GM10847 (cell line): ENCODE results near the gene BIK.

Source experiments
- POLR2A ChIP-seq: IDR thresholded peaks from 2 replicates; pipeline ENCODE4 v1.6.1; 2011; ENCODE audit not compliant: insufficient read length; ENCODE audit errors: extremely low read depth

The BIK gene

DNA sequence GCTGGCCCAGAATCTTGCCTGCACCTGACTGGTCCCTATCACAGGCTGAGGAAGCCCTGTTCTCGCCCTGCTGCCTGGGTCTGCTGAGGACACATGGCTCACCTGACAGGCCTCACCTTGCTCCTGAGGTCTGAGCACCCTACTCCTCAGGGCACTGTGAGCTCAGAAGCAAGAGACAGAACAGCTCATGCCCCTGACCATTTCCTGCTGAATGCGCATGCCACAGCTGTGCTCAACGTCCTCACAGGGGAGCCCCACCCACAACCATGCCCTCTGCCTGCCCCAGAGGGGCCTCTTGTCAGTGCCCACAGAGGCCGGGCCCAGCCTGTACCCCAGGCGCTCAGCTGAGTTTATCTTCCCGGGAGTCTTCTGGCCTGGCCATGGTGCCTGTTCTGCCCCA, 38.0 kb downstream of the BIK start:
- TF ChIP-seq POLR2A, result no peak

DNA sequence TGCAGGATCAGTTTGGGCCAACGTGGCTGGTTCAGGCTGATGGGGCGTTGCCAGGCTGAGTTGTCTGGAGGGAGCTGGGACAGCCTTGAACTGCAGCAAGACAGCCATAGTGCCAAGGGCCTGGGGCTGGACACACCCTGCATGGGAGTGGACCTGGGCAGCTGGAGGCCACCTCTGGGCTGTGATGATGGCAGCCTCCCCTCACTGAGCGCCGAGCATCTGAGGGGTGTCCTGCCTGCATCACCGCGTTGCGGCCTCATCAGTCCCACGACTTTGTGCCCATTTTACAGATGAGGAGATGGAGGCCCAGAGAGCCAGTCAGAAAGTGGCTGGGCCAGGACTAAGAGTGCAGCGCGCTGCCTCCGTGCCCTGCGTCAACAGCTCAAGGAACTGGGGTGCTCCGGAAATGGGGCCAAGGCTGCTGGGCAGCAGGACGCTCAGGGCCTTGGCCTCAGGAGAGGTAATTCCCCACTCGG, 40.2 kb downstream of the BIK start:
- no peak for TF ChIP-seq POLR2A

DNA sequence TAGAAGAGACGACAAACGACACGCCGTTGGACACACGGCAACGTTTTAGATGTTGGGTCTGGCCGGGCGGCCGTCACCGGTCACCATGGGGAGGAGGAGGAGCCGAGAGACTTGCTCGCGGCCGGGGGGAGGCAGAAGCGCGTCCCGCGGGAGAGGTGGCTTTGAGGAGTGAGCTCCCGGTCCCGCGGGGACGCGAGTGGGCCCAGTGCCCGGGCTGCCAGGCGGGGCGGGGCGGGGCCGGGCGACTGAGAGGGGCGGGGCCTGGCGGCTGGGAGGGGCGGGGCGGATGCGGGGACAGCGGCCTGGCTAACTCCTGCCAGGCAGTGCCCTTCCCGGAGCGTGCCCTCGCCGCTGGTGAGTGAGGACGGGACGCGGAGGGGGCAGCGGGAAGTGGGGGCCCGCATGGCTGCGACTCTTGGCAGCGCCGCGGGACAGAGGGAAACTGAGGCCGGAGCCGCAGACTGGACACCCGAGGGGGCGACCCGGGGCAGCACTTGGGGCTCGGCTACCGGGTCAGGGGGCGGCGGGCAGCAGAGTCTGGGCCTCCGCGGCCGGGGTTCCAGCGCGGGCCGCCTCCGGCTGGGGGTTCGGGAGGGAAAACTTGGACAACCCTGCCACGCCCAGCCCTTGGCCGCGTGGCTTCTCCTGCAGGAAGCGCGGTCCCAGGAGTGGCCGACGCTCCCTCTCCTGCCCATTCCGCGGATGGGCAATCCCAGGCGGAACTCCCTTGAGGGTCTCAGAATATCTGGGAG, 40.9 kb downstream of the BIK start, which contains the start of gene TSPO:
Gene TSPO, plus strand, starts transcription at position 309 of the 752 bp plus-strand sequence. CDS start 7,680 bp downstream, outside the sequence.
- TF ChIP-seq POLR2A, result peak; percentile 20

DNA sequence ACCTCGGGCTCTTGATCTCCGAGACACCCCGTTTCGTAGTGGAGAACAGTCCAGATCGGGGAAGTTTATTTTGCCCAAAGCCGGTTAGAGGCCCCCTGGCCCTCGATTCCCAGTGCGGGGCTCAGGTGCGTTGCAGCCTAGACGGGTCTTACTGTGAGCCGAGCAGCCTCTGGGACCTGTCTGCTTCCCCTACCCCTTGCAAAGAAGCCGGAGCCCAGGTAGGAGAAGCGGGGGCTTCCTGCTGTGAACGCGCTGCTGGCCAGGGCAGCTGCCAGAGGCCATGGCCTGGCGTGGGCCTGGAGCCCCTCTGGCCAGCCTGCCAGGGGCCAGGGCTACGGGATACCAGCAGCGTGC, 41.4 kb downstream of the BIK start:
- no peak for TF ChIP-seq POLR2A

DNA sequence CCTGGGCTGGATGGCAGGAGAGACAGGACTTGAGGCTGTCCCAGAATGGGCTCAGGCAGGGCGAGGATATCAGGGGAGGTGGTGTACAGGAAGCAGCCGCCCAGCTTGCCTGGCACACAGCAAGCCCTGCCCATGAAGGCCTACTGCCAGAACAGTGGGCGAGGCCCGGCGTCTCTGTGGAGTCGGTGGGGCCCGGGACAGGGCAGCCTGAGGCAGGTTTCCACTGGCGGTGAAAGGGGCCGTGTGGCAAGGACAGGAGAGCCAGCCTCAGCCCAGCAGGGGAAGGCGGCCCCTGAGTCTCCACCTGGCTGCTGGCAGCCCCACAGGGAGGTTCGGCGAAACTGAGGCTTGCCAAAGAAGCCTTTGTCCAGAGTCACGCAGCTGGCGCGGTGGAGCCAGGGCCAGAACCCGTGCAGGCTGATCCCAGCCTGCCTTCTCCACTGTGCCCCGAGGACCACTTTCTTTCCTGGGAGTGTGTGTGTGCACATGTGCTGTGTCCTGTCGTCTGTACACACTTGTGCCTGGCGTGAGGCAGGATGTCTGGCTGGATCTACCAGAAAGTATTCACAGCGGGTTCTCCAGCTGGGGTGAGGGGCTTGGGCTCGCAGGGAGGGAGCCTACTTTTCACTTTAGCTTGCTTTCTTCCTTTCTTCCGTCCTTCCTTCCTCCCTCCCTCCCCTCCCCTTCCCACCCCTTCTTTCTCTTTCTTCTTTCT, 42.0 kb downstream of the BIK start:
- TF ChIP-seq POLR2A, result no peak

DNA sequence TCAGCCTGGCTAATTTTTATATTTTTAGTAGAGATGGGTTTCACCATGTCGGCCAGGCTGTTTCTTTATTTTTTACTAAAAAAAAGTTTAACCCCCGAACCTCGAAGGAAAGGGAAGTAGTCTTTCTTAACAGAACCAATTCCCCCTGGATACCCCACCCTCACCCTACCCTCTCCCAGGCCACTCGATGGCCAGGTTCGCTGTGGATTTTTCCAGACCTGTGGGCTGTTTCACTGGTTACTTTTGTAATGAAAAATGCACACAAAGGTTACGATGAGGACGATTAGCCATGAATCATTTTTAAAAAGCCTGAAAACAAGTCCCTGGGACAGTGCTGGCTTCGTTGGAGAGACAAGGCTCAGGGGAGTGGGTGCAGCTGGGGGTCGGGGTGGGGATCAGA, 43.3 kb downstream of the BIK start:
- TF ChIP-seq POLR2A, result no peak

DNA sequence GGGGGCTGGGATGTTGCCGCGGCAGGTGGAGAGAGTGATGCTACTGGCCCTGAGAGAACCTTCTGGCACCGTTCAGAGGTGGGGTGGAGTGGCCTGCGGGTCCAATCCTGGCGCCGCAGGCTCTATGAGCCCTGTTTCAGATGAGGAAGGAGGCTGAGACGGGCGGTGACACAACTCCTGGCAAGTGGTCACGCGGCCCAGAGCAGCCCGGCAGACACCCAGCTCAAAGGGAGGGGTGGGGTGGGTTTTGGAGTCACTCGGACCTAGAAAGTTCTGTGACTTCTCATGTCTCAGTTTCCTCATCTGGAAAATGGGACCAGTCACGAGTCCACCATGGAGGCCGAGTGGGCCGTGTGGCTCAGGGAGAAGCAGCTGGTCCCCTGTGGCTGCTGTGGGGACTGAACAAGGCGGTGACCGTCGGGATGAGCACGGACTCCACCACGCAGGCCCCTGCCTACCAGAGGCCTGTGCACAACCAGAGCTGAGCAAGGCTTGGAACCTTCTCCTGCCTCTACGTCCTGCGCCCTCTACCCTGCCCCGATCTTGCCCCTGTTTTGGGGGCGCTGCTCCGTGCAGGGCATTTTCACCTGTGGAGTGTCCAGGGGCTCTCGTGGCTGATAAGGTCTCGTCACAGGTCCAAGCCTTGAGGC, 44.5 kb downstream of the BIK start:
- TF ChIP-seq POLR2A, result no peak

DNA sequence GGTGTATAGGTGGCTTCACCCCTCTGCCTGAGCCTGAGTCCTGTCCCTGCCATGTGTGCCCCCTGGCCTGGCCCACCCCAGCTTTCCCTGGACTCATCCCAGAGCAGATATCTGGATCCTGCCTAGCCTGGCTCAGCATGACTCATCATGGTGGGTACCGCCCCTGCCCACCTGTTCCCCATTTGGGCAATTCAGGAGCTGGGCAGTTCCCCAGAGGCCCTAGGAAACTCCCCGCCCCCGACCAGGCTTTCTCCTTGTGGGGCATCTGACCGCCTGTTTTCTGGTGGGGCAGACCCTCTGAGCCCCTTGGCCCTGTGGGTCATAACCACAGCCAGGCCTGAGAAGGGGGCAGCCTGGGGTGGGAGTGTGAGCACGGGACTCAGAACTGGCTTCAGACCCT, 45.2 kb downstream of the BIK start:
- no peak for TF ChIP-seq POLR2A

DNA sequence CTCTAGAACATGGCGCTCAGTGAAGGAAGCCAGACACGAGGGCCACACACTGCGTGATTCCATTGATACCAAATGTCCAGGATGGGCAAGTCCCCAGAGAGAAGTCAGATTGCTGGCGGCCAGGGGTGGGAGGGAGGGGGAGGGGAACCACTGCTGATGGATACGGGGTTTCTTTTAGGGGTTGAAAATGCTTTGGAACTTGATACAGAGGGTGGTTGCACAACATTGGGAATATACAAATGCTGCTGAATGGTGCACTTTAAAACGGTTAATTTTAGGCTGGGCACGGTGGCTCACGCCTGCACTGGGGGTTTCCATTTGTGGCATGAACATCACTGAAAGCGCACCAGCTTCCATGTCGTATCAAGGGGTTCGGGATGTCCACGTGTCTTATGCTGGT, 45.9 kb downstream of the BIK start:
- TF ChIP-seq POLR2A, result no peak

DNA sequence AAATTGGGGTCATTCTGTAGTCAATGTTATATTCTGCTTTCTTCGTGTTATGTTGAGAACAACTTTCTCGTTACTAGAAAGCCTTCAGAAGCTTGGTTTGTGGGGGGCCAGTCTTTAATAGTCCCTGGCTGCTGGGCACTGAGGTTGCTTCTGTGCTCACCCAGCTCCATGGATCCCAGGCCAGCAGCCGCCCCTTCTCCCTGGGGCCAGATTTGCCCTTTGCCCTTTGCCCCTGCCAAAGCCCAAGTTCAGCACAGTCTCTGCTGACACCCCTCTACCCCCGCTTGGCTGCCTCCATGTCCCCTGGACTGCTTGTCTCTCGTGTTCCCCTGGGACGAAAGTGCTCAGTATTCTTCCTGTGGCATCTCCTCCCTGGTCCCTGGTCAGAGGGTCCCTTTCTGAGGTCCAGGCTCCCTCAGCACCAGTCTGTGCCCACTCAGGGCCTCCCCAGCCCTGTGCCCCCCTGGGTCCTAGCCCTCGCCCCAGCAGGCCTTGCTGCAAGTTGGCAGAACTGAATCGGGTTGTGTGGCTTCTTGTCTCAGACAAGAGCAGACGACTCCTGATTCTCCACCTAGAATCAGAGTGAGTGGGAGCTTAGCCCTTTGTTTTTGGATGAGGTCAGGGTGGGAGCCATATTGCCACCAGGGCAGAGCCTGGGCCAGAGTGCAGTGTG, 47.5 kb downstream of the BIK start:
- no peak for TF ChIP-seq POLR2A

DNA sequence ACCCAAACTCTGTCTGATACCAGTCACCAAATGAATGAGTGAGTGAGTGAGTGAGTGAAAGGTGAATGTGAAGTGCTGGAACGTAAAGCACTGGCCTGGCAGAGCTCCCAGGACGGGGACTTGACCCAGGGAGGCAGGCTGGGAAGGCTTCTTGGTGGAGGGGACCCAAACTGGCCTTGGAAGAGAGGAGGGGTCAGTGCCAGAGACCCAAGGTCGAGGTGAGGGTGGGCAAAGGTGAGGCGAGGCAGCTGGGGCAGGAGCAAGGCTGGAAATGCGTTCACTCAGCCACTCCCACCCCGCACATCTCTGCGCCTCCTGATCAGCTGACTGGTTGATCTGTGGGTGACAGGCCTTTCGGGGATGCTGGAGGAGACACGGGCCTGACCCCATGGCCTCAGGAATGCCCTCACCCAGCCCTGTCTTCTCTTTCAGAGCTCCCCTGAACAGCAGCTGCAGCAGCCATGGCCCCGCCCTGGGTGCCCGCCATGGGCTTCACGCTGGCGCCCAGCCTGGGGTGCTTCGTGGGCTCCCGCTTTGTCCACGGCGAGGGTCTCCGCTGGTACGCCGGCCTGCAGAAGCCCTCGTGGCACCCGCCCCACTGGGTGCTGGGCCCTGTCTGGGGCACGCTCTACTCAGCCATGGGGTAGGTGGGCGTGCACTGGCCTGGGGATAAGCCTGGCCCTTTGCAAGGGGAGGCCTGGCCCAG, 48.4 kb downstream of the BIK start:
- no peak for TF ChIP-seq POLR2A

DNA sequence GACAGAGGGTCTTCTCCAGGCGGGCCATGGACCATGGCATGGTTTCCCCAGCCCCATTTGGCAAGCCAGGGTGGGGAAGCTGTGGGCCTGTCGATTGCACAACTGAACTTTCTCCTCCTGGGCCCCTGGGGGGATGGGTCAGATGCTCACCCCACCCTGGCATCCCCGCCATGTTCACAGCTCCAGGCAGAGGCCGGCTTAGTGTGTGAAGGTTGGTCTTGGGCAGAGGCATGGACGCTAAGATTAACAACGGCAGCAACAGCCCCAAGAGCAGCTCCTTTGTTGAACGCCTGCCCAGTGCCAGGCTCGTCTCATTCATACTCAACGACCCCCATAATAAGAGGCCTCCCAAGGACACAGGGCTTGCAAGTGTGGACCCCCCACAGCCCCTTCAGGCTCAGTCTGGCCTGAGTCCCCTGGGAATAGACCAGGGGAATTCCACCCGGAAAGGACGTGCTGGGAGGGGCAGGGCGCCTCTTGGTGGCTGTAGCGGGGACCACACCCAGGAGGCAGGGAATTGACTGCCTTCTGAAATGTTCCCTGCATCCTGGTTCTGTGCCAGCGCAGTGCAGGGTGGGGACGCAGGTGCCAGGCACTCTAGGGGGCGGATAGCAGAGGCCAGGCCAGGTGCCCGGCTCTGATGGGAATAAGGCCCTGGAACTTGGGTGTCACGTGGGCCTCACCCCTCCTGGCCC, 49.1 kb downstream of the BIK start:
- no peak for TF ChIP-seq POLR2A

DNA sequence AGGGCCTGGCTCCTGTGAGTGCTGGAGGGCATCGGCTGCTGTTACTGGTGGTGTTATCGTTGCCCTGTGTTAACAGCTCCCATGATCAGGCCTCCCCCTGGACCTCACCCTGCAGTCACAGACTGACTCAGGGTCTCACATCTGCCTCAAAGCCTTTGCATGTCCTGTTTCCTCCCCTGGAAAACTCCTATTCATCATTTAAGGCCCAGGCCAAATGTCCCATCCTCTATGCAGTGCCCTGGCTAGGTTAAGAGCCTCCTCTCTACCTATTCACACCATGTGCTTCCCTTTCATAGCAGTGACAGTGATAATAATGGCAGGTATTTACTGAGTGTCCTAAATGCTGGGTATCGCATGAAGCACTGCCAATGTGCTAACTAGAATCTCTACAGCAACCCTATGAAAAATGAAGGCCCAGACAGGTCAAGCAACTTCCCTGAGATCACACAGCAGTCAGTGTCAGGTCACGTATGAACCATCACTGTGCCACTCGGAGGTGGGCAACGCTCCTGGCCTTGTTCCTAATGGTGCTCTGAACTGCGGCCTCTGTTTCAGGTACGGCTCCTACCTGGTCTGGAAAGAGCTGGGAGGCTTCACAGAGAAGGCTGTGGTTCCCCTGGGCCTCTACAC, 50.1 kb downstream of the BIK start:
- no peak for TF ChIP-seq POLR2A
